ENCODE data around the gene SIPA1L3. TPM values are rescaled to one million over a fixed set of nuclear protein-coding genes. Genes with fewer than 3 reads are reported as not detected.

SIPA1L3 gene
- total and polyA plus RNA-seq, 4 donors: 9.6 to 50.5 (median 27.6) TPM

GRCh38 chr19:38101723-38102122 lies 194.7 kb downstream of the SIPA1L3 start:
- H3K9me3 ChIP-seq (ENCODE audit: control insufficient read depth in 4 of 4, insufficient read depth in 3 of 4, low read length in 3 of 4): peaks cover 0 to 2% (median 0%) of the 10 kb centered on the region in 4 donors
- DNase-seq (no peak), ATAC-seq (ENCODE audit: insufficient read depth, low FRiP score) (no peak)
- no peak overlapping the region for H3K9ac ChIP-seq (ENCODE audit: insufficient read depth in 1 of 2, low read length in 2 of 2)
- no peaks in the 10 kb centered on the region for H3K27me3 ChIP-seq (ENCODE audit: control insufficient read depth in 3 of 3, insufficient read depth in 3 of 3, low read length in 2 of 3)
- TF ChIP-seq CTCF (IDR thresholded peaks at IDR 0.05; ENCODE audit: control extremely low read depth, extremely low read depth): no peak
- no peak overlapping the region for H3K4me3 ChIP-seq
- peaks cover 6 to 28% (median 19%) of the 10 kb centered on the region in 4 donors for H3K36me3 ChIP-seq (ENCODE audit: control insufficient read depth in 4 of 4, insufficient read depth in 4 of 4, low read length in 4 of 4)
- no peak overlapping the region for H3K27ac ChIP-seq (ENCODE audit: low read depth in 1 of 2, low read length in 1 of 2)
- WGBS, 2 donors: 97 to 98% methylated on average over 10 of the region's 10 CpGs
- no peaks in the 10 kb centered on the region for H3K4me1 ChIP-seq (ENCODE audit: control insufficient read depth in 5 of 5, insufficient read depth in 5 of 5, low read length in 5 of 5)

DNA sequence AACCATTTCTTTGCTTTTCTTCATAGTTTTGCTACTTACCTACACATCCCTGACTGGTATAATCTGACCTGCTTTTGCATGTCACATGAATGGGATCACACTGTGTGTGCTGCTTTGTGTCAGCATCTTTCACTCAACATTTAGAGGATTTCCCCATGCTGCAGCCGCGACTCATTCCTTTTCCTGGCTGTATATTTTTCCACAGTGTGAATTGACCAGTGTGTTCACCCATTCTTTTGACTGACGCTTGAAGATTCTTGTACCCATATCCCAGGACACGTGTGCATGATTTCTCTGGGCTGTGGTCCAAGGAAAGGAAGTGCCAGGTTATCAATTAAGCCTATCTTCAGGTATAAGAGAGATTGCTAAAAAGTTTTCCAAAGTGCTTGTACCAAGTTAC lies 198.6 kb downstream of the SIPA1L3 start:
- no peak overlapping the region for H3K9ac ChIP-seq (ENCODE audit: insufficient read depth in 1 of 2, low read length in 2 of 2)
- no peaks in the 10 kb centered on the region for H3K9me3 ChIP-seq (ENCODE audit: control insufficient read depth in 4 of 4, insufficient read depth in 3 of 4, low read length in 3 of 4)
- DNase-seq (no peak), ATAC-seq (ENCODE audit: insufficient read depth, low FRiP score) (no peak)
- no peak overlapping the region for H3K4me3 ChIP-seq
- peaks cover 3 to 37% (median 13%) of the 10 kb centered on the region in 4 donors for H3K36me3 ChIP-seq (ENCODE audit: control insufficient read depth in 4 of 4, insufficient read depth in 4 of 4, low read length in 4 of 4)
- 92 to 98% methylated on average over 4 of the region's 4 CpGs for WGBS, 2 donors
- H3K4me1 ChIP-seq (ENCODE audit: control insufficient read depth in 5 of 5, insufficient read depth in 5 of 5, low read length in 5 of 5): no peaks in the 10 kb centered on the region
- H3K27ac ChIP-seq (ENCODE audit: low read depth in 1 of 2, low read length in 1 of 2): no peak overlapping the region
- no peak for TF ChIP-seq CTCF (IDR thresholded peaks at IDR 0.05; ENCODE audit: control extremely low read depth, extremely low read depth)
- H3K27me3 ChIP-seq (ENCODE audit: control insufficient read depth in 3 of 3, insufficient read depth in 3 of 3, low read length in 2 of 3): no peaks in the 10 kb centered on the region

- Histone ChIP-seq H3K27ac (ENCODE audit: low read depth in 1 of 2, low read length in 1 of 2) (no peak overlapping the region), H3K9me3 (ENCODE audit: control insufficient read depth in 4 of 4, insufficient read depth in 3 of 4, low read length in 3 of 4) (peaks cover 0 to 5% (median 0%) of the 10 kb centered on the region in 4 donors), H3K4me3 (no peak overlapping the region), H3K4me1 (ENCODE audit: control insufficient read depth in 5 of 5, insufficient read depth in 5 of 5, low read length in 5 of 5) (no peaks in the 10 kb centered on the region), H3K27me3 (ENCODE audit: control insufficient read depth in 3 of 3, insufficient read depth in 3 of 3, low read length in 2 of 3) (no peaks in the 10 kb centered on the region), H3K9ac (ENCODE audit: insufficient read depth in 1 of 2, low read length in 2 of 2) (no peak overlapping the region), H3K36me3 (ENCODE audit: control insufficient read depth in 4 of 4, insufficient read depth in 4 of 4, low read length in 4 of 4) (peaks cover 3 to 34% (median 19%) of the 10 kb centered on the region in 4 donors)
- no peak for ATAC-seq (ENCODE audit: insufficient read depth, low FRiP score)
- 76 to 96% methylated on average over 4 of the region's 4 CpGs for WGBS, 2 donors
- no peak for TF ChIP-seq CTCF (IDR thresholded peaks at IDR 0.05; ENCODE audit: control extremely low read depth, extremely low read depth)
- DNase-seq: no peak
These were observed 200.1 kb downstream of the SIPA1L3 start for GRCh38 chr19:38107129-38107528.

GRCh38 chr19:38111898-38112297 lies 204.9 kb downstream of the SIPA1L3 start:
- ATAC-seq (ENCODE audit: insufficient read depth, low FRiP score) (no peak), DNase-seq (no peak)
- Histone ChIP-seq H3K4me3 (no peak overlapping the region), H3K27ac (ENCODE audit: low read depth in 1 of 2, low read length in 1 of 2) (no peak overlapping the region), H3K9me3 (ENCODE audit: control insufficient read depth in 4 of 4, insufficient read depth in 3 of 4, low read length in 3 of 4) (peaks cover 0 to 6% (median 0%) of the 10 kb centered on the region in 4 donors), H3K27me3 (ENCODE audit: control insufficient read depth in 3 of 3, insufficient read depth in 3 of 3, low read length in 2 of 3) (no peaks in the 10 kb centered on the region), H3K9ac (ENCODE audit: insufficient read depth in 1 of 2, low read length in 2 of 2) (no peak overlapping the region), H3K36me3 (ENCODE audit: control insufficient read depth in 4 of 4, insufficient read depth in 4 of 4, low read length in 4 of 4) (peaks cover 0 to 34% (median 15%) of the 10 kb centered on the region in 4 donors), H3K4me1 (ENCODE audit: control insufficient read depth in 5 of 5, insufficient read depth in 5 of 5, low read length in 5 of 5) (no peaks in the 10 kb centered on the region)
- WGBS, 2 donors: 97 to 99% methylated on average over 9 of the region's 9 CpGs
- no peak for TF ChIP-seq CTCF (IDR thresholded peaks at IDR 0.05; ENCODE audit: control extremely low read depth, extremely low read depth)

Data from lung (tissue), 12 donors.